C4-2B (cell line): ENCODE data around the gene GTF3C6.

Experiments used
- H3K27ac ChIP-seq: fragments of 450-650 bp; 2 replicates; pipeline ENCODE4 v1.5.1; 2017
- CTCF ChIP-seq: fragments of 450-650 bp; conservative IDR thresholded peaks from 2 replicates; pipeline ENCODE4 v1.5.1; 2017; ENCODE audit warnings: mild to moderate bottlenecking
- ZFX ChIP-seq: fragments of 450-650 bp; IDR thresholded peaks from 2 replicates; pipeline ENCODE4 v1.6.1; 2017

The GTF3C6 gene

GRCh38 chr6:110979565-110980101, 21.1 kb downstream of the GTF3C6 start:
- TF ChIP-seq ZFX (no peak), CTCF (no peak)
- H3K27ac ChIP-seq, result no peak overlapping the region

GRCh38 chr6:110980227-110980626, 21.7 kb downstream of the GTF3C6 start:
- no peak overlapping the region for H3K27ac ChIP-seq
- no peak for TF ChIP-seq ZFX
- no peak for TF ChIP-seq CTCF

GRCh38 chr6:110980648-110981047, 22.1 kb downstream of the GTF3C6 start:
- TF ChIP-seq ZFX (no peak), CTCF (no peak)
- no peak overlapping the region for H3K27ac ChIP-seq

- H3K27ac ChIP-seq, result peak overlapping the region; percentile 95
- TF ChIP-seq ZFX (no peak), CTCF (no peak)
Observed at GRCh38 chr6:110981202-110981600, 22.7 kb downstream of the GTF3C6 start.

GRCh38 chr6:110990840-110991576, 32.5 kb downstream of the GTF3C6 start:
- no peak for TF ChIP-seq ZFX
- TF ChIP-seq CTCF, result peak; percentile 61
- H3K27ac ChIP-seq, result no peak overlapping the region

- TF ChIP-seq ZFX (no peak), CTCF (no peak)
- H3K27ac ChIP-seq, result no peak overlapping the region
Observed at GRCh38 chr6:110996691-110997090, 38.2 kb downstream of the GTF3C6 start.

GRCh38 chr6:110999634-111000270, 41.2 kb downstream of the GTF3C6 start:
- no peak overlapping the region for H3K27ac ChIP-seq
- TF ChIP-seq CTCF, result peak; percentile 49
- no peak for TF ChIP-seq ZFX
